ENCODE results near the gene CD99L2.

- TF ChIP-seq TAF1 (IDR thresholded peaks at IDR 0.05; ENCODE audit: low read depth, low read length) (no peak), POLR2AphosphoS5 (IDR thresholded peaks at IDR 0.05; ENCODE audit: low read depth, low read length) (no peak), POU2F2 (IDR thresholded peaks at IDR 0.05; ENCODE audit: low read depth, low read length) (no peak), POLR2A (IDR thresholded peaks at IDR 0.05; ENCODE audit: low read depth, low read length) (no peak)
These were observed 41.0 kb downstream of the CD99L2 start for GRCh38 chrX:150857453-150857852.
